GM23338 (cell line): Measurements from ENCODE around the gene PLCD3. TPM values are rescaled to one million over a fixed set of nuclear protein-coding genes. Genes with fewer than 3 reads are reported as not detected.
A peak's percentile ranks its signal among the peaks of the same experiment; 100 is the strongest.

Source experiments
- ATAC-seq: fragments of 200-7000 bp; cut with Tn5 transposase; 3 replicates; pipeline ENCODE4 v1.9.1; 2020
- DNase-seq: peaks from one replicate; pipeline ENCODE4 v3.0.0-alpha.2; 2015; ENCODE audit warnings: low spot score
- H2AFZ ChIP-seq: fragments of 200-600 bp; sonication (generic); 2 replicates; pipeline ENCODE4 v1.8.0; 2016; ENCODE audit warnings: antibody characterized with exemption, mild to moderate bottlenecking, moderate library complexity
- H3F3A ChIP-seq: fragments of 200-600 bp; sonication (generic); replicated peaks from 2 replicates; pipeline ENCODE4 v1.8.0; 2017; ENCODE audit warnings: antibody characterized with exemption, mixed run types, low read depth
- H3K27ac ChIP-seq: fragments of 200-600 bp; sonication (generic); 2 replicates; pipeline ENCODE4 v1.6.1; 2016; ENCODE audit warnings: low read depth
- H3K27me3 ChIP-seq: fragments of 200-600 bp; sonication (generic); 2 replicates; pipeline ENCODE4 v1.8.0; 2016; ENCODE audit warnings: mild to moderate bottlenecking, mixed run types, moderate library complexity; ENCODE audit not compliant: insufficient read depth
- H3K36me3 ChIP-seq: fragments of 200-600 bp; sonication (generic); 2 replicates; pipeline ENCODE4 v1.8.0; 2016; ENCODE audit warnings: mild to moderate bottlenecking; ENCODE audit not compliant: insufficient read depth
- H3K4me1 ChIP-seq: fragments of 200-600 bp; sonication (generic); 2 replicates; pipeline ENCODE4 v1.8.0; 2016; ENCODE audit warnings: mild to moderate bottlenecking, moderate library complexity; ENCODE audit not compliant: insufficient read depth
- H3K4me2 ChIP-seq: fragments of 200-600 bp; sonication (generic); 2 replicates; pipeline ENCODE4 v1.7.1; 2017; ENCODE audit warnings: mixed run types
- H3K4me3 ChIP-seq: fragments of 200-600 bp; sonication (generic); 2 replicates; pipeline ENCODE4 v1.6.1; 2016; ENCODE audit warnings: mixed run types
- H3K79me2 ChIP-seq: fragments of 200-600 bp; sonication (generic); replicated peaks from 2 replicates; pipeline ENCODE4 v1.8.0; 2017; ENCODE audit warnings: mild to moderate bottlenecking; ENCODE audit not compliant: insufficient read depth
- H3K9me2 ChIP-seq: fragments of 200-600 bp; sonication (generic); 2 replicates; pipeline ENCODE4 v1.8.0; 2017; ENCODE audit not compliant: insufficient read depth
- H4K20me1 ChIP-seq: fragments of 200-600 bp; sonication (generic); replicated peaks from 2 replicates; pipeline ENCODE4 v1.8.0; 2017; ENCODE audit warnings: mild to moderate bottlenecking; ENCODE audit not compliant: insufficient read depth
- H3K27ac Mint-ChIP-seq: 2 replicates; pipeline ENCODE4 v1.8.0; 2020; ENCODE audit warnings: inconsistent platforms, mild to moderate bottlenecking, moderate library complexity, mixed read lengths
- H3K27me3 Mint-ChIP-seq: 3 replicates; pipeline ENCODE4 v1.8.0; 2022; ENCODE audit warnings: low read depth, mild to moderate bottlenecking, moderate library complexity, mixed read lengths, inconsistent platforms; ENCODE audit not compliant: insufficient read depth, poor library complexity
- H3K36me3 Mint-ChIP-seq: 3 replicates; pipeline ENCODE4 v1.8.0; 2021; ENCODE audit warnings: low read depth, mild to moderate bottlenecking, inconsistent platforms, moderate library complexity, mixed read lengths
- H3K4me1 Mint-ChIP-seq: 3 replicates; pipeline ENCODE4 v1.8.0; 2020; ENCODE audit warnings: mild to moderate bottlenecking, inconsistent platforms, mixed read lengths
- H3K4me3 Mint-ChIP-seq: 3 replicates; pipeline ENCODE4 v1.8.0; 2021; ENCODE audit warnings: moderate library complexity, mild to moderate bottlenecking, inconsistent platforms, mixed read lengths
- H3K9me3 Mint-ChIP-seq: 3 replicates; pipeline ENCODE4 v1.8.0; 2020; ENCODE audit warnings: moderate library complexity, mild to moderate bottlenecking, inconsistent platforms, mixed read lengths
- CREB1 ChIP-seq: fragments of 250-450 bp; sonication (Bioruptor Pico); IDR thresholded peaks from 2 replicates; pipeline ENCODE4 v1.5.0; 2020; ENCODE audit warnings: low read depth, mild to moderate bottlenecking, moderate library complexity
- EZH2 ChIP-seq: fragments of 200-600 bp; sonication (generic); IDR thresholded peaks from one replicate; pipeline ENCODE4 v1.8.0; 2017; ENCODE audit warnings: antibody characterized with exemption, mild to moderate bottlenecking, low read depth; ENCODE audit not compliant: unreplicated experiment
- EZH2phosphoT487 ChIP-seq: fragments of 200-600 bp; sonication (generic); IDR thresholded peaks from one replicate; pipeline ENCODE4 v1.8.1; 2018; ENCODE audit warnings: antibody characterized with exemption; ENCODE audit not compliant: unreplicated experiment
- JUNB ChIP-seq: IDR thresholded peaks from one replicate; pipeline ENCODE4 v1.6.1; 2016; ENCODE audit warnings: antibody characterized with exemption; ENCODE audit not compliant: unreplicated experiment
- POLR2AphosphoS5 ChIP-seq: IDR thresholded peaks from 2 replicates; pipeline ENCODE4 v1.6.1; 2016; ENCODE audit warnings: antibody characterized with exemption, low read depth
- REST ChIP-seq: IDR thresholded peaks from one replicate; pipeline ENCODE4 v1.6.1; 2018; ENCODE audit warnings: antibody characterized with exemption; ENCODE audit not compliant: unreplicated experiment
- STAT1 ChIP-seq: IDR thresholded peaks from one replicate; pipeline ENCODE4 v1.6.1; 2016; ENCODE audit warnings: antibody characterized with exemption; ENCODE audit not compliant: unreplicated experiment
- ZNF114 ChIP-seq: fragments of 250-450 bp; sonication (Bioruptor Pico); IDR thresholded peaks from 2 replicates; pipeline ENCODE4 v1.5.0; 2020; ENCODE audit warnings: mild to moderate bottlenecking, moderate library complexity
- ZNF331 ChIP-seq: fragments of 250-450 bp; sonication (Bioruptor Pico); IDR thresholded peaks from 2 replicates; pipeline ENCODE4 v1.5.0; 2020; ENCODE audit warnings: low read depth, mild to moderate bottlenecking, moderate library complexity
- polyA plus RNA-seq: library from polyadenylated mRNA; unstranded; fragments of >200 nt; fragmentation: Nextera tagmentation; extraction: Ambion mirVana; gene quantifications from 2 replicates; pipeline ENCODE4 v1.2.1, GENCODE V29; 2016
- total RNA-seq: library from RNA; depleted of rRNA; stranded (reverse); fragments of >200 nt; shearing (Covaris generic); gene quantifications from 2 replicates; pipeline ENCODE4 v1.2.3, GENCODE V29; 2014
- TF ChIP-seq, protein P1 (sequence below), 2 experiments: fragments of 200-600 bp in 1 of 2; sonication (generic) in 1 of 2; conservative IDR thresholded peaks; 2 replicates each; pipeline versions ENCODE4 v1.5.1 to v1.6.1; 2016 to 2017; ENCODE audit warnings: antibody characterized with exemption in 2 of 2, low read depth in 2 of 2, mild to moderate bottlenecking in 2 of 2, moderate library complexity in 1 of 2
- TF ChIP-seq, protein P2 (sequence below): fragments of 250-450 bp; sonication (Bioruptor Pico); IDR thresholded peaks from 2 replicates; pipeline ENCODE4 v1.5.0; 2020; ENCODE audit warnings: mild to moderate bottlenecking, moderate library complexity

PLCD3 gene
- total and polyA plus RNA-seq, 2 experiments from 2014 or later: 3.0 to 32.1 TPM

DNA sequence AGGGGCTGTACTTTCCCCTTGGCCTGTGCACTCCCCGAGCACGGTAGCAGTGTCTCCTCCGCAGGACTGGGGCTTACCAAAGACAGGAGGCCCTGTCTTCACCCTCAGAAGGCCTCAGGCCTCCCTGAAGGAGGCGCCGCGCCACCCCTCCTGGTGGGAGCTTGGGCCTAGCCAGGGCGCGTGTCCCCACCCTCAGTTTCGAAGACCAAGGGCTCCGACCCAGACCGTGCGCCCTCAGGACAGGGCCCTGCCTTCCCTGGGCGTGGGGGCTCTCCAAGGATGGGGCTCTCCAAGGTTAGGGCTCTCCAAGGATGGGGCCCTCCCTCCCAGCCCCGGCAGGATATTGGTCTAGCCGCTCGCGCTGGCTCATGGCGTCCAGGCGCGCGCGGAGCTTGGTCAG is 11.8 kb downstream of the PLCD3 start:
- DNase-seq (no peak), ATAC-seq (peak; percentile 39)
- no peaks in the 10 kb centered on the region for H4K20me1 ChIP-seq
- TF ChIP-seq, protein P1, sequence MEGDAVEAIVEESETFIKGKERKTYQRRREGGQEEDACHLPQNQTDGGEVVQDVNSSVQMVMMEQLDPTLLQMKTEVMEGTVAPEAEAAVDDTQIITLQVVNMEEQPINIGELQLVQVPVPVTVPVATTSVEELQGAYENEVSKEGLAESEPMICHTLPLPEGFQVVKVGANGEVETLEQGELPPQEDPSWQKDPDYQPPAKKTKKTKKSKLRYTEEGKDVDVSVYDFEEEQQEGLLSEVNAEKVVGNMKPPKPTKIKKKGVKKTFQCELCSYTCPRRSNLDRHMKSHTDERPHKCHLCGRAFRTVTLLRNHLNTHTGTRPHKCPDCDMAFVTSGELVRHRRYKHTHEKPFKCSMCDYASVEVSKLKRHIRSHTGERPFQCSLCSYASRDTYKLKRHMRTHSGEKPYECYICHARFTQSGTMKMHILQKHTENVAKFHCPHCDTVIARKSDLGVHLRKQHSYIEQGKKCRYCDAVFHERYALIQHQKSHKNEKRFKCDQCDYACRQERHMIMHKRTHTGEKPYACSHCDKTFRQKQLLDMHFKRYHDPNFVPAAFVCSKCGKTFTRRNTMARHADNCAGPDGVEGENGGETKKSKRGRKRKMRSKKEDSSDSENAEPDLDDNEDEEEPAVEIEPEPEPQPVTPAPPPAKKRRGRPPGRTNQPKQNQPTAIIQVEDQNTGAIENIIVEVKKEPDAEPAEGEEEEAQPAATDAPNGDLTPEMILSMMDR (conservative IDR thresholded peaks at IDR 0.05; ENCODE audit: low read depth in 2 of 2): peak in 1 of 2 experiments; percentile 46; a peak in 2 of 4 replicates
- TF ChIP-seq JUNB: no peak
- peaks cover 8% of the 10 kb centered on the region for H3K27me3 Mint-ChIP-seq
- peaks cover 2% of the 10 kb centered on the region; the same call in 1 of the 2 replicates for H3K4me1 ChIP-seq
- H3K4me1 Mint-ChIP-seq: peaks cover 11% of the 10 kb centered on the region
- no peaks in the 10 kb centered on the region for H3F3A ChIP-seq
- 0 out of 2 replicates have a peak, but pooled peaks cover 2% of the 10 kb centered on the region for H3K79me2 ChIP-seq
- H3K9me2 ChIP-seq: no peaks in the 10 kb centered on the region
- no peaks in the 10 kb centered on the region for H3K36me3 Mint-ChIP-seq
- no peak overlapping the region for H3K27ac Mint-ChIP-seq
- no peak overlapping the region for H3K27ac ChIP-seq
- H3K9me3 Mint-ChIP-seq: no peaks in the 10 kb centered on the region
- H3K4me2 ChIP-seq: peak overlapping the region; percentile 65
- H3K4me3 ChIP-seq: peak overlapping the region; percentile 34; the same call in 1 of the 2 replicates
- no peak overlapping the region; the same call in 1 of the 2 replicates for H2AFZ ChIP-seq
- no peak overlapping the region for H3K4me3 Mint-ChIP-seq
- H3K36me3 ChIP-seq: no peaks in the 10 kb centered on the region
- H3K27me3 ChIP-seq: no peaks in the 10 kb centered on the region

DNA sequence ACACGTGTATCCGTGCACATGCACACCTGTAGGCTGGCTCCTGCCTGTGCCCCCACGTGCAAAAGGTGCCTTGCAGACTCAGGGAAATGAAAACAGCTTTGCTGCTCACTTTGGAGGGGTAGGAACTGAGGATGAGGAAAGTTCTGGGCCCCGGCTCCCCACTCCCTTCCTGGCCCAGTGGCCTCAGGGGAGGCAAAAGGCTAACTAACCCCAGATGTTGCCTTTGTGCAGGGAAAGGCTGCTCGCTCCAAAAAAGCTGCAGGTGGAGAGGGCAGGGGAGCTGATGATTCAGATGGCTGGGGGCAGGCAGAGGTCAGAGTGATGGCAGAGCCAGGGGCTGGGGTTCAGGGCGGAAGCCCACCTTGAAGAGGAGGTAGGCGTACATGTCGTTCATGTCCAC is 12.4 kb downstream of the PLCD3 start:
- H3K27me3 ChIP-seq: no peaks in the 10 kb centered on the region
- no peaks in the 10 kb centered on the region for H4K20me1 ChIP-seq
- peaks cover 7% of the 10 kb centered on the region for H3K27me3 Mint-ChIP-seq

More for the DNA sequence above, 12.4 kb downstream of the PLCD3 start:
- DNase-seq: no peak
- Histone ChIP-seq H3F3A (no peaks in the 10 kb centered on the region), H2AFZ (no peak overlapping the region), H3K9me2 (no peaks in the 10 kb centered on the region), H3K4me3 (no peak overlapping the region), H3K36me3 (no peaks in the 10 kb centered on the region), H3K4me1 (peaks cover 4% of the 10 kb centered on the region; the same call in 1 of the 2 replicates), H3K79me2 (0 out of 2 replicates have a peak, but pooled peaks cover 2% of the 10 kb centered on the region), H3K27ac (no peak overlapping the region), H3K4me2 (no peak overlapping the region)
- TF ChIP-seq JUNB (no peak), ZNF114 (no peak), ZNF331 (CRISPR knock-in tag) (no peak), STAT1 (no peak), EZH2phosphoT487 (no peak), CREB1 (CRISPR knock-in tag) (no peak), REST (no peak), EZH2 (no peak), POLR2AphosphoS5 (no peak)
- TF ChIP-seq, protein P2, sequence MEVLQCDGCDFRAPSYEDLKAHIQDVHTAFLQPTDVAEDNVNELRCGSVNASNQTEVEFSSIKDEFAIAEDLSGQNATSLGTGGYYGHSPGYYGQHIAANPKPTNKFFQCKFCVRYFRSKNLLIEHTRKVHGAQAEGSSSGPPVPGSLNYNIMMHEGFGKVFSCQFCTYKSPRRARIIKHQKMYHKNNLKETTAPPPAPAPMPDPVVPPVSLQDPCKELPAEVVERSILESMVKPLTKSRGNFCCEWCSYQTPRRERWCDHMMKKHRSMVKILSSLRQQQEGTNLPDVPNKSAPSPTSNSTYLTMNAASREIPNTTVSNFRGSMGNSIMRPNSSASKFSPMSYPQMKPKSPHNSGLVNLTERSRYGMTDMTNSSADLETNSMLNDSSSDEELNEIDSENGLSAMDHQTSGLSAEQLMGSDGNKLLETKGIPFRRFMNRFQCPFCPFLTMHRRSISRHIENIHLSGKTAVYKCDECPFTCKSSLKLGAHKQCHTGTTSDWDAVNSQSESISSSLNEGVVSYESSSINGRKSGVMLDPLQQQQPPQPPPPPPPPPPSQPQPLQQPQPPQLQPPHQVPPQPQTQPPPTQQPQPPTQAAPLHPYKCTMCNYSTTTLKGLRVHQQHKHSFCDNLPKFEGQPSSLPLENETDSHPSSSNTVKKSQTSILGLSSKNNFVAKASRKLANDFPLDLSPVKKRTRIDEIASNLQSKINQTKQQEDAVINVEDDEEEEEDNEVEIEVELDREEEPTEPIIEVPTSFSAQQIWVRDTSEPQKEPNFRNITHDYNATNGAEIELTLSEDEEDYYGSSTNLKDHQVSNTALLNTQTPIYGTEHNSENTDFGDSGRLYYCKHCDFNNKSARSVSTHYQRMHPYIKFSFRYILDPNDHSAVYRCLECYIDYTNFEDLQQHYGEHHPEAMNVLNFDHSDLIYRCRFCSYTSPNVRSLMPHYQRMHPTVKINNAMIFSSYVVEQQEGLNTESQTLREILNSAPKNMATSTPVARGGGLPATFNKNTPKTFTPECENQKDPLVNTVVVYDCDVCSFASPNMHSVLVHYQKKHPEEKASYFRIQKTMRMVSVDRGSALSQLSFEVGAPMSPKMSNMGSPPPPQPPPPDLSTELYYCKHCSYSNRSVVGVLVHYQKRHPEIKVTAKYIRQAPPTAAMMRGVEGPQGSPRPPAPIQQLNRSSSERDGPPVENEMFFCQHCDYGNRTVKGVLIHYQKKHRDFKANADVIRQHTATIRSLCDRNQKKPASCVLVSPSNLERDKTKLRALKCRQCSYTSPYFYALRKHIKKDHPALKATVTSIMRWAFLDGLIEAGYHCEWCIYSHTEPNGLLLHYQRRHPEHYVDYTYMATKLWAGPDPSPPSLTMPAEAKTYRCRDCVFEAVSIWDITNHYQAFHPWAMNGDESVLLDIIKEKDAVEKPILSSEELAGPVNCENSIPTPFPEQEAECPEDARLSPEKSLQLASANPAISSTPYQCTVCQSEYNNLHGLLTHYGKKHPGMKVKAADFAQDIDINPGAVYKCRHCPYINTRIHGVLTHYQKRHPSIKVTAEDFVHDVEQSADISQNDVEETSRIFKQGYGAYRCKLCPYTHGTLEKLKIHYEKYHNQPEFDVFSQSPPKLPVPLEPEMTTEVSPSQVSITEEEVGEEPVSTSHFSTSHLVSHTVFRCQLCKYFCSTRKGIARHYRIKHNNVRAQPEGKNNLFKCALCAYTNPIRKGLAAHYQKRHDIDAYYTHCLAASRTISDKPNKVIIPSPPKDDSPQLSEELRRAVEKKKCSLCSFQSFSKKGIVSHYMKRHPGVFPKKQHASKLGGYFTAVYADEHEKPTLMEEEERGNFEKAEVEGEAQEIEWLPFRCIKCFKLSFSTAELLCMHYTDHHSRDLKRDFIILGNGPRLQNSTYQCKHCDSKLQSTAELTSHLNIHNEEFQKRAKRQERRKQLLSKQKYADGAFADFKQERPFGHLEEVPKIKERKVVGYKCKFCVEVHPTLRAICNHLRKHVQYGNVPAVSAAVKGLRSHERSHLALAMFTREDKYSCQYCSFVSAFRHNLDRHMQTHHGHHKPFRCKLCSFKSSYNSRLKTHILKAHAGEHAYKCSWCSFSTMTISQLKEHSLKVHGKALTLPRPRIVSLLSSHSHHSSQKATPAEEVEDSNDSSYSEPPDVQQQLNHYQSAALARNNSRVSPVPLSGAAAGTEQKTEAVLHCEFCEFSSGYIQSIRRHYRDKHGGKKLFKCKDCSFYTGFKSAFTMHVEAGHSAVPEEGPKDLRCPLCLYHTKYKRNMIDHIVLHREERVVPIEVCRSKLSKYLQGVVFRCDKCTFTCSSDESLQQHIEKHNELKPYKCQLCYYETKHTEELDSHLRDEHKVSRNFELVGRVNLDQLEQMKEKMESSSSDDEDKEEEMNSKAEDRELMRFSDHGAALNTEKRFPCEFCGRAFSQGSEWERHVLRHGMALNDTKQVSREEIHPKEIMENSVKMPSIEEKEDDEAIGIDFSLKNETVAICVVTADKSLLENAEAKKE (CRISPR knock-in tag): no peak
- Mint-ChIP-seq H3K27ac (no peak overlapping the region), H3K4me1 (peaks cover 15% of the 10 kb centered on the region), H3K9me3 (no peaks in the 10 kb centered on the region), H3K4me3 (no peak overlapping the region), H3K36me3 (no peaks in the 10 kb centered on the region)
- no peak for ATAC-seq
